ENCODE data around the gene MYO9A.
A peak's percentile ranks its signal among the peaks of the same experiment; 100 is the strongest.
"Not testable (repeated sequence)": the region's sequence is repeated elsewhere in the genome, so short reads cannot be mapped to it uniquely, and the experiment has no call there.

The MYO9A gene

DNA sequence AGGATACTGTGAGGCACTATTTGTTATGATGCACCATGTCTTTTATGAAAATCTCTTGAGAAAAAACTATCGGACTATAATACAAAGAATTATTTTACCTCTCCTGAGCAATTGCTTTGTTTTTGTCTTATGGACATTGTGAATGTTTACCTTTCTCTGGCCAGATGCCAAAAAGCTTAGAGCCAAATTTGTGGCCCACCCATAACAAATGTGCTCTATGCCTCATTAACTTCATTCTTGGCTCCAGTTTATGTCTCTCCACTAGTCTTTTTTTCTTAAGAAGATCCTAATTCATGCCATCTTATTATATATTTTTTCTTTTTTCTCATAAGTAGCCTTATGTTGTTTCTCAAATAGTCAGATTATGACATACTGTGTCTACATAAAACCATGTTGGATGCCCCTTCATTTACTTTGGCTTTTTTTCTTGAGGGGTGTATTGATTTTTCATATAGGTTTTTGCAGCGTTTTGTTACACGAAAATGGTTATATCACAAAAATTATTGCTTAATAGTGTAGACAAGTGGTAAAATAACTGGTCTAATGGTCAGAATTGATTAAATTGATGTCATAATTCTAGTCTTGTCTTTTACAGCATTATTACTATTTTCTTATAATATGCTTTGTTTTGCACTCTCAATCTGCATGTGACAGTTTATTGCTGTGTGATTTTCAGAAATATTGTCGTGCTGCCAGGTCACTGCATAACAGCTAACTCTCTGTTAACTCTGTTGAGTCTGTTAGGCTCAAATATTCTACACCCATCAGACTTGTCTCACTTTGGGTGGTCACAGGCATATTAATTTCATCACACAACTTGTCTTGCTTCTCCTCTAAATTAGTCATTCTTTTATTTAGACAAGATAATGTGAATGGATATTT, 18.5 kb upstream of the MYO9A start:
- no peak for DNase-seq

DNA sequence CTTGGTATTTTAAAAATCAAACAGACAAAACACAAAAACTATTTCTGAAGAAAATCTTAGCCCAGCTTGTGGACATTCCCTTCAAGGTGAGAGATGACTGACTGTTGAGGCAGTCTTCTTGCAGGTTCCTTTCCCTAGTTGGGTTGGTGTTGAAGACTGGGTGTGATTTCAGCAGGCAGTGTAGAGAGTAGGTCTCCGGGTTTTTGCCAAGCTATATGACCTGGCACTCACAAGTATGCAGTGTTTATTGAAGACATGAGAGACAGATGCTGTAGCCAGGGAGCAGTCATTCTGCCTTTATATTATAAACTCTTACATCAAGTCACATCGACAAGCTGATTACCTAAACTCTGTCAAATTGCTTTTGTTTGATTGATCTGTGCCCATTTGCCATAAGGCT, 17.8 kb upstream of the MYO9A start:
- no peak for DNase-seq

DNA sequence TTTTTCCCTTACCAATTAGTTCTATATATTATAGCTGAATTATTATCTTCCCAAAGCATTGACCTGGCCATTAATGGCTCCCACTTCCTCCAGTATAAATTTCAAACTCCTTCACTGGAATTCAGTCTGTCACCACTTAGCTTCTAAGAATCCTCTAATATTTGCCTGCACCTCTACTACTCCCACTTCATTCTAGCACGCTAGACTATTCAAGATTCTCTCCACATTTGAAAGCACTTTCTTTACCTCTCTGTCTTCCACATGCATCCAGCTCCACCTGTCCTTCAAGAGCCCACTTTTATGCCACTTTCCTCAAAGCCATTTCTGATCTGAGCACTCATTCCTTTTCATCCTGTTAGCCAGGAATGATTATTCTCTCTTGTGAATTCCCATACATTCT, 15.3 kb upstream of the MYO9A start:
- DNase-seq, result no peak

DNA sequence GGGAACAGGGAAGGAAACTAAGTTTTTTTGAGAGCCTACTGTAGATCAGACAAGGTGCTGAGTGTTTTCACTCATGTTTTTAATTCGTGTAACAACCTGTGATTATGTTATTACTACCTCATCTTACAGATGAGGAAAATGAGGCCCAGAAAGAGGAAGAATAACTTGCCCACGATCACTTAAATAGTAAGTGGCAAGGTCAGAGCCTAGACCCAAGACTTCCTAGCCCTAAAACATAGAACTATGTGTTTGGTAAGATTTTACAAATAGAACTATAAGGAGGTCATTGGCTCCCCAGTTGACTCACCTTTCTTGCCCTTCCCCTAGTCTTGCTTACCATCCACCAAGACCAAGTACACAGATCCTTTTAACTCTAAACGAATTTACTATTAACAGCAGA, 14.0 kb upstream of the MYO9A start:
- no peak for DNase-seq

- DNase-seq, result no peak
These were observed 12.3 kb upstream of the MYO9A start for GRCh38 chr15:72130272-72130671.

- no peak for DNase-seq
These were observed 10.4 kb upstream of the MYO9A start for GRCh38 chr15:72128359-72128758.

DNA sequence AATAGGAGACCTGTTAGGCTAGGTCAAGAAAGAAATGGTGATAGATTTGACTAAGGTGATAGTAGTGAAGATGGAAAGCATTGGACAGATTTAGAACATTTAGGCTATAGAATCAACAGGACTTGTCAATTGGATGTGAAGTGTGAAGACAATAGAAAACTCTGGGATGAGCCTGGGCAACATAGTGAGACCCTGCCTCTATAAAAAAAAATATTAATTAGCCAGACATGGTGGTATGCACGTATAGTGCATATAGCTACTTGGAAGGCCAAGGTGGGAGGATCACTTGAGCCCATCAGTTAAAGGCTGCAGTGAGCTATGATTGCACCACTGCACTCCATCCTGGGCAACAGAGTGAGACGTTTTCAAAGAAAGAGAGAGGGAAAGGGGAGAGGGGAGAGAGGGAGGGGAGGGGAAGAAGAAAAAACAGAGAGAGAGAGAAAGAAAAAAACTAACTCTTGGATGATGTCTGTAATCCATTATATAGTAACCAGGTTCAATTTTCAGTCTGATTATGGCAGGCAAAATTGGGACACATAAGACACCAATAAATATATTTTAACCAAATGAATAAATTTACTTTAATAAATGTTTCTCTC, 9.9 kb upstream of the MYO9A start:
- DNase-seq, result no peak

DNA sequence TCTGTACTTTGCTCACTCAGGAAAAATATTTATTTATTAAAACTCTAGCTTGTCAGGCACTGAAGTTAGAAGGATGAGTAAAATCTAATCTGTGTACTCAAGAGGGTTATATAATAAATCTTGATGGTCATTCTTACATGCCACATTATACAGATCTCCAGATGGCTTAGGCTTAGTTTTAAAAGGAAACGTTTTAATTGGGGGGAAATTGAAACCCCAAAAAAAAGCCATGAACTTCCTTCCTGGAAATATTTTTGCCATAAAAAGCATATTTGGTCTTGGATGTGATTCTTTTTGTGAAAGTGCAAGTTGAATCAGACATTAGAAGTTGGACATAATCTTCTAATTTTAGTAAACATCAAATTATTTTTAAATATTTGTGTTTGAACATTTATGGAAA, 6.3 kb upstream of the MYO9A start:
- DNase-seq, result no peak

DNA sequence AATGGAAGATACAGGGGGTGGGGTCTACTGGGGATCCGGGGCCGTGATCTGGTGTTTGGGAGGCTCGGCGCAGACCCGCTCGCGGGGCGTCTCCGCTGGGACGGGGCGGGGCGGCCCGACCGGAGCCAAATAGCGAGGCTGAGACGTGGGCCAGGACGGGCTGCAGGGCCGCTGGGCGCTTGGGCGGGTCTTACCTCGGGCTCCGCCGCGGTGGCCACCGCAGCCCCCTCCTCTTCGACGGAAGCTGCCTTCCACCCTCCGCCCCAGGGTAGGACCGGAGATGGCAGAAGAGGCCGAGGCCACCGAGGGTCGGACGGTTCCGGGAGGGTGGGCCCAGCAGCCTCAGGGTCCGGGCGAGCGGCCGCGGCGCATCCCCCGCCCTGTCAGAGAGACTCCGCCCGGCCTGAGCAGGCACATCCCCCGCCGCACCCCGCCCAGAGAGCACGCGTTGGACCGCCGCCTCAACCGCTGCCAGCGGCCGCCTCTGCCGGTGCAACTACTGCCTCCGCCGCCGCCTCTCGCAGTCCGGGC, 399 bp downstream of the MYO9A start:
- DNase-seq, result peak; percentile 39 to 45

DNA sequence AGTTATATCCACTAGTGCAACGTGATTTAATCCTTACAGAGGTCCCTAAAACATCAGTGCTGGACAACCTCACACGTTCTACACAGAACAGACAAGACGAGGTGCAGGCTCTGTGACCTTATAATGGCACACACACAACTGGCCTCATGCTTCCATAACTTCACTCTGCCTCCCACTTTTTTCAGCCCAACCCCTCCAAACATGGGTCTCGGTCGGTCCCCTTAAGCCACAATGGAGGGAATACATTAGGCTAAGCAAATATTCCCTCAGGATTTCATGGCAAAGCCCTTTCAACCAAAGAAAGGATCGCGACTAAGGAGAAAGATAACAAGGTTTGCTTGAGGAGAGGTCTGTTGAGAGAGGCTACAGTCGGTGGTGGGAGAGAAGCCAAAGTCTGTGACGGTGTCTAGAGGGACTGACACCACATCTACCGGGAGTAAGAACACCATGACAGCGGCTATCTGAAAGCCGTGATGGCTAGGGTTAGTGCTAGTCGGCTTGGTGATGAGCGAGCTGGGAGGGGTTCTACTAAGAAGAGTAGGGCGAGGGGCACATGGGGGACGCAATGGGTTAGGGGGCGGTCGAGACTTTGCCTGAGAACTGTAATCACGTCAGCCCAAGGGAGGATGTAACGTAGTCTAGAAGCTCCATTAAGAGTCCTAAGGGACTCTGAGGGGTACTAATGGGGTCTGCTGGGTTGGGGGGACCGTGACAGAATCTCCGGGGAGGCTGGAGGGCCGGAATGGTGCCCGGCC, 1.0 kb downstream of the MYO9A start:
- peak in 1 of 2 experiments; percentile 7 for DNase-seq

DNA sequence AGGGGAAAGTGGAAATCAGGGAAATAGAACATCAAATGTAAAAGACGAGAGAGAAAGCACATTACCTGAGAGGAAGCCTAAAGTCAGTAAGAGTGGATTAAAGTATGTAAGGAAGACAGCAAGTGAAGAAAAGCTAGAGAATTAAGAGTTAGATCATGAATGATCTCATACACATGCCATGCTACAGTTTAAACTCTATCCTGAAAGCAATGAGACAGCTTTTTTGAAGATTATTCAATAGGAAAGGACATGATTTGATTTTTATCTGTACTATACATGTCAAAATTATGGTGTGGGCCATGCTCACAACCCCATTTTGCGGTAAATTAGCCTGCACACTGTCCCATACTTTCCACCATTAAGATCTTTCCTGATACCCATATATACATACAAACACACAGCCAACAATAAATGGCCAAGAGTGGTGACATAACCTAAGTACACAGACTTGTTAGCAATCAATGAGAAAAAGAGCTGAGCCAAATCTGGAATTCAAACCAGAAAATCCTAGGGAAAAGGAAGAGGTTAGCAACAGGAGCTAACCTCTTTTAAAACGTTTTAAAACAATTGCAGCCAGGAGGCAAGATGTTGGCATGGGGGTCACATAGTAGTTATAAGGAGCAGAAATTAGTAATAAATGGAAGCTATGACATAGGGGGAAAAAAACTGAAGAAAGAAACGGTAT, 4.5 kb downstream of the MYO9A start:
- DNase-seq, result no peak

DNA sequence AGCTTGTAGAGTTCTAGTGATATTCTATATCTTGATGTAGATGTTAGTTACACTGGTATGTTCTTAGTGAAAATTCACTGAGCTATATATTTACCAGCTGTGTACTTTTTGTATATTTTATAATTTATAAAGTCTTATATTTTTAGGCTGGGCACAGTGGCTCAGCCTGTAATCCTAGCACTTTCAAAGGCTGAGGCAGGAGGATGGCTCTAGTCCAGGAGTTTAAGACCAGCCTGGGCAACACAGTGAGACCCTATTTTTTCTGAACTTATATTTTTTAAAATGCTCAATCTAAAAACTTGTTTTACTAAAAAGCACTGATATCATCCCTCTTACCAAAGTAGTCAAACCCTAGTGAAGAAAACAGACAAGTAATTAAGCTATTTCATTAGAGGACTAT, 5.1 kb downstream of the MYO9A start:
- no peak for DNase-seq

DNA sequence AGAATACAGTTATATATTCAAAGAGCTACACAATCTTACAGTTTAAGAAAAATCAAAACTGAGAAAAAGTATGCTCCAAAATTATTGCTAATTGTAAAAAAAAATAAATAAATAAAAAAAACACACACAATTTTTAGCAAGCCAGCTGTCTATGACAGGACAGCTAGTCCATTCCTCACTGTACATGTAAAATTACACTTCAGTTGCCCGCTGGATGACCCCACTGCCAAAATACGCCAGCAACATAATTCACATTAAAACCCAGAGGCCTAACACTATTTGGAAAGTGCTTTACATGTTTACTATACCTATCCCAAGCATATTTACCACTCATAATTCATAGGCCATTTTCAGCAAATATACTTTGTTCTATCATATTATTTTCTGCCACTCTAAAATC, 5.8 kb downstream of the MYO9A start:
- no peak for DNase-seq

- DNase-seq, result no peak
These were observed 7.6 kb downstream of the MYO9A start for GRCh38 chr15:72110355-72110754.

GRCh38 chr15:72106068-72106467, 11.9 kb downstream of the MYO9A start:
- DNase-seq, result no peak

- DNase-seq, result no peak
These were observed 12.8 kb downstream of the MYO9A start for GRCh38 chr15:72105111-72105510.

DNA sequence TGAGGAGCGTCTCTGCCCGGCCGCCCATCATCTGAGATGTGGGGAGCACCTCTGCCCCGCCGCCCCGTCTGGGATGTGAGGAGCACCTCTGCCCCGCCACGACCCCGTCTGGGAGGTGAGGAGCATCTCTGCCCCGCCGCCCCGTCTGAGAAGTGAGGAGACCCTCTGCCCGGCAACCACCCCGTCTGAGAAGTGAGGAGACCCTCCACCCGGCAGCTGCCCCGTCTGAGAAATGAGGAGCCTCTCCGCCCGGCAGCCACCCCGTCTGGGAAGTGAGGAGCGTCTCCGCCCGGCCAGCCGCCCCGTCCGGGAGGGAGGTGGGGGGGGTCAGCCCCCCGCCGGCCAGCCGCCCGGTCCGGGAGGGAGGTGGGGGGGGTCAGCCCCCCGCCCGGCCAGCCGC, 17.4 kb downstream of the MYO9A start:
- DNase-seq, result not testable (repeated sequence)

GRCh38 chr15:72099155-72099554, 18.8 kb downstream of the MYO9A start:
- no peak for DNase-seq

- no peak for DNase-seq
These were observed 19.9 kb downstream of the MYO9A start for GRCh38 chr15:72098040-72098439.

GRCh38 chr15:72096796-72097195, 21.2 kb downstream of the MYO9A start:
- DNase-seq, result no peak

- no peak for DNase-seq
These were observed 25.3 kb downstream of the MYO9A start for GRCh38 chr15:72092691-72093090.

DNA sequence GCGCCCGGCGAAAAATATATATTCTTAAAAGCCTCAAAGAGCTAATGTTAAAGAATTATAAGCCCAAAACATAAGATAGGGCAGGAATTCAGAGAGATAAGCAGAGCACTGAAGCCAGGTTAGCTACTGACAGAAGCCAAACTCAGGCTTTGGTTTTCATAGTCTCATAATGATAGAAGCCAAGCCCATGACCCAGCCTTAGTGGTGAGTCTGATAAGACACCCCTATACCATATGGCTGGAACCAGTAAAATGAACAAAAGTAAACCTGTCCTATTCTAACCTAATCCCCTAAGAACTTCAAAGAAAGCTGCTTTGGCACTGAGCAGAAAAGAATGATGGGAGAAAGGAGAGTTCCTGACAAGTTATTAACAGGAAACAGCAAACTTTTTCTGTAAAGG, 25.9 kb downstream of the MYO9A start:
- no peak for DNase-seq
